RWPE2 (cell line): ENCODE data around the gene GPR132.
"Not testable (repeated sequence)": the region's sequence is repeated elsewhere in the genome, so short reads cannot be mapped to it uniquely, and the experiment has no call there.

ENCODE experiments used
- ATAC-seq: fragments of 200-7000 bp; cut with Tn5 transposase; 3 replicates; pipeline ENCODE4 v1.9.1; 2021; ENCODE audit warnings: low read depth
- DNase-seq: peaks from one replicate; pipeline ENCODE4 v3.0.0-alpha.2; 2020; ENCODE audit warnings: low spot score
- H3K27ac ChIP-seq: fragments of 450-650 bp; 2 replicates; pipeline ENCODE4 v1.5.1; 2017; ENCODE audit warnings: mild to moderate bottlenecking; ENCODE audit not compliant: poor library complexity, severe bottlenecking
- H3K27me3 ChIP-seq: fragments of 250-450 bp; sonication (Bioruptor Pico); 2 replicates; pipeline ENCODE4 v1.5.1; 2021; ENCODE audit warnings: mild to moderate bottlenecking, moderate library complexity; ENCODE audit not compliant: insufficient read depth, poor library complexity, severe bottlenecking
- H3K36me3 ChIP-seq: fragments of 250-450 bp; sonication (Bioruptor Pico); 2 replicates; pipeline ENCODE4 v1.5.1; 2020; ENCODE audit warnings: low read depth, mild to moderate bottlenecking, moderate library complexity
- H3K4me1 ChIP-seq: fragments of 250-450 bp; sonication (Bioruptor Pico); 2 replicates; pipeline ENCODE4 v1.5.1; 2021; ENCODE audit warnings: mild to moderate bottlenecking, moderate library complexity; ENCODE audit not compliant: insufficient read depth, poor library complexity, severe bottlenecking
- H3K4me3 ChIP-seq: fragments of 250-450 bp; sonication (Bioruptor Pico); 2 replicates; pipeline ENCODE4 v1.5.1; 2021; ENCODE audit warnings: mild to moderate bottlenecking, moderate library complexity; ENCODE audit not compliant: severe bottlenecking
- H3K9me3 ChIP-seq: fragments of 250-450 bp; sonication (Bioruptor Pico); 2 replicates; pipeline ENCODE4 v1.5.1; 2021; ENCODE audit warnings: mild to moderate bottlenecking, moderate library complexity; ENCODE audit not compliant: severe bottlenecking
- TF ChIP-seq, protein P1 (sequence below): fragments of 450-650 bp; IDR thresholded peaks from one replicate; pipeline ENCODE4 v1.5.1; 2017; ENCODE audit warnings: mild to moderate bottlenecking, moderate library complexity; ENCODE audit not compliant: poor library complexity, severe bottlenecking

GPR132 gene

DNA sequence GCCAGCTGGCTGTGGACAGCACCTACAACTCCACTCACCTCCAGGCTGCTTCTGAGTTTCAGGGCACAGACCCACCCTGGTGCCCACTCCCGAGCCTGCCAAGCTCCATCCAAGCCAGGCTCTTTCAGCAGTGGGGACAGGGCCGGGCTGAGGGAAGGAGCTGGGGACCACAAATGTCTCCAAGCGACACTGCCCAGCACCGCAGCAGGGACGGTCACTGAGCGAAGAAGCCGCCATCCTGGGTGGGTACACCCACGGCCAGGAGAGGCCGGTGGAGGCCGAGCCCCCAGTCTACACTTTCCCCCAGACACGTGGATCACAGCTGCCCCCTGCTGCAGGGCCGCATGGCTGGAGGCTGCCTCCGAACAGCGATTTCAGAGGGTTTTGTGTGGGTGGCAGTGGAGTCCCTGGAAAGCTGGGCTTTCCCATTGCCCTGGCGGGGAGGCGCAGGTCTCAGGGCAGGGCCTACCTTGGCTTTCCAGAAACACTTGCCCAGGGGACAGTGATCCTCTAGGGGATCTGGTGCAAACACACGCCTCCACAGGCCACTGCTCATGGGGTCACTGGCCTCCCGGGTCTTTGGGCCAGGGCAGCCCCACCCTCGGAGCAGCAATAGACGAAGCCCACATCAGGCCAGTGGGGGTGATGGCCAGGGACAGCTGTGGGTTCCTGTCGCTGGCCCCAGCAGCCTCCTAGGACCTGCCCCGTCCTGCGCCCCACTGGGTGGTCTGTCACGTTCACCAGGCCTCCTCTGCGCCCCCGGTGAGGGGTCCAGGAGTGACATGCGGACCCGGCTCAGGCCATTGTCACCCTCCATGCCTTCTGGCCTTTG lies 1.2 kb upstream of the GPR132 start:
- no peaks in the 10 kb centered on the region for H3K9me3 ChIP-seq
- ATAC-seq (no peak), DNase-seq (peak; percentile 71)
- no peaks in the 10 kb centered on the region for H3K27me3 ChIP-seq
- no peaks in the 10 kb centered on the region for H3K4me1 ChIP-seq
- H3K36me3 ChIP-seq, result no peaks in the 10 kb centered on the region
- H3K4me3 ChIP-seq, result no peak overlapping the region
- TF ChIP-seq, protein P1, sequence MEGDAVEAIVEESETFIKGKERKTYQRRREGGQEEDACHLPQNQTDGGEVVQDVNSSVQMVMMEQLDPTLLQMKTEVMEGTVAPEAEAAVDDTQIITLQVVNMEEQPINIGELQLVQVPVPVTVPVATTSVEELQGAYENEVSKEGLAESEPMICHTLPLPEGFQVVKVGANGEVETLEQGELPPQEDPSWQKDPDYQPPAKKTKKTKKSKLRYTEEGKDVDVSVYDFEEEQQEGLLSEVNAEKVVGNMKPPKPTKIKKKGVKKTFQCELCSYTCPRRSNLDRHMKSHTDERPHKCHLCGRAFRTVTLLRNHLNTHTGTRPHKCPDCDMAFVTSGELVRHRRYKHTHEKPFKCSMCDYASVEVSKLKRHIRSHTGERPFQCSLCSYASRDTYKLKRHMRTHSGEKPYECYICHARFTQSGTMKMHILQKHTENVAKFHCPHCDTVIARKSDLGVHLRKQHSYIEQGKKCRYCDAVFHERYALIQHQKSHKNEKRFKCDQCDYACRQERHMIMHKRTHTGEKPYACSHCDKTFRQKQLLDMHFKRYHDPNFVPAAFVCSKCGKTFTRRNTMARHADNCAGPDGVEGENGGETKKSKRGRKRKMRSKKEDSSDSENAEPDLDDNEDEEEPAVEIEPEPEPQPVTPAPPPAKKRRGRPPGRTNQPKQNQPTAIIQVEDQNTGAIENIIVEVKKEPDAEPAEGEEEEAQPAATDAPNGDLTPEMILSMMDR, result no peak
- H3K27ac ChIP-seq, result no peak overlapping the region

DNA sequence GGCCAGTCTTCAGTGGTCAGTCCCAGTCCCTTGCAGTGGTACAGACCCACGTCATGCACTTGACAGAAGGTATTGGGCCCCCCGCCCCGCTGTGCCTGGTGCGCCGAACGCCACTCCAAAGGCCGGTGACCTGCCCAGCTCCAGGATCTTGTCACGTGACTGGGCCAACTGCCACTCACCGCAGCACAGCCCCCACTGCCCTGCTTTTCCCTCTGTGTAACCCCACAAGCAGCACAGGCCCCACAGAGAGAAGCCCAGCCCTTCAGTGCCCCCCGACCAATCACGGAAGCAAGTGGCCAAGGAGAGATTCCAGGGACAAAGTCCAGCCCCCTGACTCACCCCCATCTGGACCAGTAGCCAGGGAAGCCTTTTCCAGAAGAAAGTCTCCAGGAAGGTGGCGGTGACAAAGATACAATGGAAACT lies 498 bp downstream of the GPR132 start:
- Histone ChIP-seq H3K9me3 (no peaks in the 10 kb centered on the region), H3K27ac (no peak overlapping the region), H3K27me3 (no peaks in the 10 kb centered on the region), H3K36me3 (no peaks in the 10 kb centered on the region), H3K4me3 (no peak overlapping the region), H3K4me1 (no peaks in the 10 kb centered on the region)
- ATAC-seq, result no peak
- TF ChIP-seq, protein P1, result no peak
- DNase-seq, result no peak

DNA sequence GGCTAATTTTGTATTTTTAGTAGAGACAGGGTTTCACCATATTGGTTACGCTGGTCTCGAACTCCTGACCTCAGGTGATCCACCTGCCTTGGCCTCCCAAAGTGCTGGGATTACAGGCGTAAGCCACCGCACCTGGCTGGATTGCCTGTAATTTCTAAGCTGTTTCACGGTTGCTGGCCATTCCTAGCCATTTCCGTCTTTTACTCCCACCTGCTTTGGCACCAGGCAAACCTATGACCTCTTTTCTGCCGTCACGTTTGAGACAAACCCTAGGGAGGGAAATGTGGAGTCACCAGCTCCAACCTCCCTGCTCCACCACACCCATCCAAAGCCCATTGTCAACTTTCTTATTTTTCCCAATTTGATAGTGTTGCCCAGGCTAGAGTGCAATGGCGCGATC lies 1.2 kb downstream of the GPR132 start:
- Histone ChIP-seq H3K9me3 (no peaks in the 10 kb centered on the region), H3K36me3 (no peaks in the 10 kb centered on the region), H3K4me1 (no peaks in the 10 kb centered on the region), H3K27ac (no peak overlapping the region), H3K4me3 (no peak overlapping the region), H3K27me3 (no peaks in the 10 kb centered on the region)
- DNase-seq (no peak), ATAC-seq (no peak)
- TF ChIP-seq, protein P1, result no peak

DNA sequence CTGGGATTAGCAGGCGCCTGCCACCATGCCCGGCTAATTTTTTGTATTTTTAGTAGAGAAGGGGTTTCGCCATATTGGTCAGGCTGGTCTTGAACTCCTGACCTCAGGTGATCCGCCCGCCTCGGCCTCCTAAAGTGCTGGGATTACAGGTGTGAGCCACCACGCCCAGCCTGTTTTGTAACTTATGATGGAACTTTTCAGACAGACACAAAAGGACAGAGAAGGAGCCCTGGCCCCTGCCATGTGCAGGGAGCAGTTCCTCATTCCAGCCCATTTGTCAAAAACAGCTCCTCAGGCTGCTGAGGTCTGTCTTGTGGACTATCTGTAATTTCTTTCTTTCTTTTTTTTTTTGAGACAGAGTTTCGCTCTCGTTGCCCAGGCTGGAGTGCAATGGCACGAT lies 1.7 kb downstream of the GPR132 start:
- not testable (repeated sequence) for H3K27ac ChIP-seq, H3K9me3 ChIP-seq, ATAC-seq, DNase-seq, H3K4me1 ChIP-seq, H3K36me3 ChIP-seq, H3K27me3 ChIP-seq, H3K4me3 ChIP-seq

DNA sequence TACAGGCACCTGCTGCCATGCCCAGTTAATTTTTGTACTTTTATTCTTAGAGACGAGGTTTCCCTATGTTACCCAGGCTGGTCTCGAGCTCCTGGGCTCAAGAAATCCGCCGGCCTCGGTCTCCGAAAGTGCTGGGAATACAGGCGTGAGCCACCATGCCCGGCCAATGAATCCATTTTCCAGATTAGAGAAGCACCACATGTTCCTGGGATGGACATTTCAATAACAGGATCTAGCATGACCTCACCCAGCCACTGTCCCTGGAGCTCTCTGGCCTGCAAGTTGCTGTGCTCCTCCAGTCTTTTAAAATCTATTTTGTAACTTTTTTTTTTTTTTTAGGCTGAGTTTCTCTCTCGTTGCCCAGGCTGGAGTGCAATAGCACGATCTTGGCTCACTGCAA lies 2.2 kb downstream of the GPR132 start:
- DNase-seq (no peak), ATAC-seq (no peak)
- no peak overlapping the region for H3K4me3 ChIP-seq
- H3K27ac ChIP-seq, result no peak overlapping the region
- H3K36me3 ChIP-seq, result no peaks in the 10 kb centered on the region
- no peaks in the 10 kb centered on the region for H3K27me3 ChIP-seq
- H3K9me3 ChIP-seq, result no peaks in the 10 kb centered on the region
- TF ChIP-seq, protein P1, result no peak
- no peaks in the 10 kb centered on the region for H3K4me1 ChIP-seq
